HG03045 (cell line): Measurements from ENCODE around the gene TSPAN31.
"Not testable (repeated sequence)": the region's sequence is repeated elsewhere in the genome, so short reads cannot be mapped to it uniquely, and the experiment has no call there.

Source experiments
- ATAC-seq: cut with Tn5 transposase; IDR thresholded peaks from one replicate; pipeline ENCODE4 v1.9.1; 2021; ENCODE audit warnings: mild to moderate bottlenecking, moderate library complexity; ENCODE audit not compliant: unreplicated experiment

Gene TSPAN31

GRCh38 chr12:57744777-57745484 is at the start of gene TSPAN31:
Gene TSPAN31, plus strand, starts transcription at chr12:57745039. Its CDS starts 116 bp downstream, at chr12:57745155.
- ATAC-seq, result peak; percentile 88

GRCh38 chr12:57695770-57696432 is 48.9 kb upstream of the TSPAN31 start:
- ATAC-seq, result no peak

- ATAC-seq, result no peak
Measured at GRCh38 chr12:57697076-57697475, 47.8 kb upstream of the TSPAN31 start.

GRCh38 chr12:57698414-57698813 is 46.4 kb upstream of the TSPAN31 start:
- no peak for ATAC-seq

- no peak for ATAC-seq
Measured at GRCh38 chr12:57700317-57700716, 44.5 kb upstream of the TSPAN31 start.

GRCh38 chr12:57707250-57707649 is 37.6 kb upstream of the TSPAN31 start:
- no peak for ATAC-seq

- ATAC-seq, result no peak
Measured at GRCh38 chr12:57708296-57708695, 36.5 kb upstream of the TSPAN31 start.

GRCh38 chr12:57712701-57713100 is 32.1 kb upstream of the TSPAN31 start:
- no peak for ATAC-seq

- no peak for ATAC-seq
Measured at GRCh38 chr12:57713209-57713608, 31.6 kb upstream of the TSPAN31 start.

- not testable (repeated sequence) for ATAC-seq
Measured at GRCh38 chr12:57715036-57715748, 29.6 kb upstream of the TSPAN31 start.

GRCh38 chr12:57715786-57716185 is 29.1 kb upstream of the TSPAN31 start:
- ATAC-seq, result no peak

- no peak for ATAC-seq
Measured at GRCh38 chr12:57716305-57716704, 28.5 kb upstream of the TSPAN31 start.

- no peak for ATAC-seq
Measured at GRCh38 chr12:57717131-57717530, 27.7 kb upstream of the TSPAN31 start.

GRCh38 chr12:57717846-57718640 is 26.8 kb upstream of the TSPAN31 start:
- ATAC-seq, result no peak

GRCh38 chr12:57718641-57719528 is 26.0 kb upstream of the TSPAN31 start:
- ATAC-seq, result no peak

- ATAC-seq, result no peak
Measured at GRCh38 chr12:57719777-57720605, 24.8 kb upstream of the TSPAN31 start.

- ATAC-seq, result no peak
Measured at GRCh38 chr12:57720606-57721595, 23.9 kb upstream of the TSPAN31 start.
